ENCODE data around the gene EFL1.

DNA sequence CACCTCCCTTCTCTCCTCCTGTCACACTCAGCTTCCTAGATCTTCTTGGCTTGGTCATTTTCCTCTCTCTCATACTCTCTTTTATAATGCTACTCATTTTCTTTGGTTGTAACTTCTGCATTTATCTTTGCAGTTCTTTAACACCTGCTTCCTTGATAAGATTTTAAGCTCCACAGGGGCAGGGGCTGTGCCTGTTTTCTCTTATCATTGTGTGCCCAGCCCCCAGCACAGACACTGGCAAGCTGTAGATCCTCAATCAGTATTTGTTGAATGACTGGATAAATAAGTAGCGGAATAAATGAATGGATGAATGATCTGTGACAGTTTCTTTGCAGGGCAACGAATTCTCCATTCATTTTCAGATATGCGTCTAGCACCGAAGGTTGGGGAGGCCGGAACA is 152.4 kb downstream of the EFL1 start:
- TF ChIP-seq, protein P1, sequence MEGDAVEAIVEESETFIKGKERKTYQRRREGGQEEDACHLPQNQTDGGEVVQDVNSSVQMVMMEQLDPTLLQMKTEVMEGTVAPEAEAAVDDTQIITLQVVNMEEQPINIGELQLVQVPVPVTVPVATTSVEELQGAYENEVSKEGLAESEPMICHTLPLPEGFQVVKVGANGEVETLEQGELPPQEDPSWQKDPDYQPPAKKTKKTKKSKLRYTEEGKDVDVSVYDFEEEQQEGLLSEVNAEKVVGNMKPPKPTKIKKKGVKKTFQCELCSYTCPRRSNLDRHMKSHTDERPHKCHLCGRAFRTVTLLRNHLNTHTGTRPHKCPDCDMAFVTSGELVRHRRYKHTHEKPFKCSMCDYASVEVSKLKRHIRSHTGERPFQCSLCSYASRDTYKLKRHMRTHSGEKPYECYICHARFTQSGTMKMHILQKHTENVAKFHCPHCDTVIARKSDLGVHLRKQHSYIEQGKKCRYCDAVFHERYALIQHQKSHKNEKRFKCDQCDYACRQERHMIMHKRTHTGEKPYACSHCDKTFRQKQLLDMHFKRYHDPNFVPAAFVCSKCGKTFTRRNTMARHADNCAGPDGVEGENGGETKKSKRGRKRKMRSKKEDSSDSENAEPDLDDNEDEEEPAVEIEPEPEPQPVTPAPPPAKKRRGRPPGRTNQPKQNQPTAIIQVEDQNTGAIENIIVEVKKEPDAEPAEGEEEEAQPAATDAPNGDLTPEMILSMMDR (IDR thresholded peaks at IDR 0.05), result no peak
- TF ChIP-seq POLR2A (IDR thresholded peaks at IDR 0.05), result no peak
